Measurements from ENCODE around the gene CDK8.

CDK8 gene

GRCh38 chr13:26449063-26449848 lies 195.3 kb downstream of the CDK8 start:
- no peak for DNase-seq

Data from activated CD4-positive, alpha-beta T cell treated with anti-CD3 and anti-CD28 coated beads for 4 hours (primary cell).